Measurements from ENCODE around the gene USP38.
A peak's percentile ranks its signal among the peaks of the same experiment; 100 is the strongest.

The USP38 gene

DNA sequence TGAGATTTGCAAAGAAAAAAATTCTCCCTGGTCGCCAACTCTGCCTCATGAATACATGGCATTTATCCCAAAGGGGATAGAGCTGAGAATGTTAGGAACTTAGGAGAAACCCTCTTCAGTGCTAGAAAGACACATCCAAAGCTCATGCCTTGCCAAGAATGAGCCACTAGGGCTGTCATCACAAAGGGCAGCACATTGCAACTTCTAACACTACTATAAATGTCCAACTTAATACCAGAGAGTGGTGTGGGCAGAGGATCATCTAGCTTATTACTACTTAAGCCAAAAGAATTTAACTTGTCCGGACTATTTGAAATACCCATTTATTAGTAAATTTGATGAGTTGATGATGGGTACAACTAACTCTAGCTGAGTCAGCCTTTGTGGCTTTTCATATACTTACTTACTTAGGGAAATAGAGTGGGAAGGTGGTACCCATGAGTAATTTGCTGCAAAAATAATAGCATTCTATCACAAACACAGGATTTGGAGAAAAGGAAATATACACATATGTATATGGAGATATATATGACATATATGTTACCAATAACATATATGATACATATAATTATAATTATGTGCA, 85.6 kb downstream of the USP38 start:
- DNase-seq (ENCODE audit: low spot score) = peak; percentile 23

All from AG08395 (cell line).